Stimulated activated CD4-positive, alpha-beta T cell treated with anti-CD3 and anti-CD28 coated beads, Interleukin-1b, Interleukin-23, amount 100 ng/mL, for 24 hours (primary cell): Measurements from ENCODE around the gene SMYD3.
"Not testable (repeated sequence)": the region's sequence is repeated elsewhere in the genome, so short reads cannot be mapped to it uniquely, and the experiment has no call there.

Experiments
- DNase-seq, 4 experiments: peaks; one replicate each; pipeline ENCODE4 v3.0.0-alpha.2; 2020; ENCODE audit warnings: low read depth in 4 of 4, low spot score in 1 of 4

Gene SMYD3

GRCh38 chr1:245999697-246000637 is 507.1 kb downstream of the SMYD3 start:
- DNase-seq, result no peak

GRCh38 chr1:245997471-245998258 is 509.4 kb downstream of the SMYD3 start:
- DNase-seq, result no peak

- no peak for DNase-seq
These were observed 510.3 kb downstream of the SMYD3 start for GRCh38 chr1:245996811-245997210.

- no peak for DNase-seq
These were observed 511.6 kb downstream of the SMYD3 start for GRCh38 chr1:245995474-245995873.

GRCh38 chr1:245991266-245991665 is 515.8 kb downstream of the SMYD3 start:
- no peak for DNase-seq

- no peak for DNase-seq
These were observed 516.6 kb downstream of the SMYD3 start for GRCh38 chr1:245990315-245991022.

GRCh38 chr1:245988393-245989078 is 518.5 kb downstream of the SMYD3 start:
- no peak for DNase-seq

GRCh38 chr1:245987997-245988392 is 519.1 kb downstream of the SMYD3 start:
- no peak for DNase-seq

- no peak for DNase-seq
These were observed 519.5 kb downstream of the SMYD3 start for GRCh38 chr1:245987577-245987976.

GRCh38 chr1:245987219-245987545 is 519.9 kb downstream of the SMYD3 start:
- DNase-seq, result no peak

- no peak for DNase-seq
These were observed 520.5 kb downstream of the SMYD3 start for GRCh38 chr1:245986404-245987218.

- DNase-seq, result no peak
These were observed 522.5 kb downstream of the SMYD3 start for GRCh38 chr1:245984390-245985155.

- DNase-seq, result no peak
These were observed 523.6 kb downstream of the SMYD3 start for GRCh38 chr1:245983294-245983967.

GRCh38 chr1:245979589-245979988 is 527.5 kb downstream of the SMYD3 start:
- no peak for DNase-seq

- DNase-seq, result no peak
These were observed 528.2 kb downstream of the SMYD3 start for GRCh38 chr1:245978915-245979314.

GRCh38 chr1:245972476-245972875 is 534.6 kb downstream of the SMYD3 start:
- DNase-seq, result no peak

- no peak for DNase-seq
These were observed 535.4 kb downstream of the SMYD3 start for GRCh38 chr1:245971711-245972085.

GRCh38 chr1:245971076-245971710 is 535.9 kb downstream of the SMYD3 start:
- DNase-seq, result not testable (repeated sequence)
